Measurements from ENCODE around the gene ST8SIA1.

DNA sequence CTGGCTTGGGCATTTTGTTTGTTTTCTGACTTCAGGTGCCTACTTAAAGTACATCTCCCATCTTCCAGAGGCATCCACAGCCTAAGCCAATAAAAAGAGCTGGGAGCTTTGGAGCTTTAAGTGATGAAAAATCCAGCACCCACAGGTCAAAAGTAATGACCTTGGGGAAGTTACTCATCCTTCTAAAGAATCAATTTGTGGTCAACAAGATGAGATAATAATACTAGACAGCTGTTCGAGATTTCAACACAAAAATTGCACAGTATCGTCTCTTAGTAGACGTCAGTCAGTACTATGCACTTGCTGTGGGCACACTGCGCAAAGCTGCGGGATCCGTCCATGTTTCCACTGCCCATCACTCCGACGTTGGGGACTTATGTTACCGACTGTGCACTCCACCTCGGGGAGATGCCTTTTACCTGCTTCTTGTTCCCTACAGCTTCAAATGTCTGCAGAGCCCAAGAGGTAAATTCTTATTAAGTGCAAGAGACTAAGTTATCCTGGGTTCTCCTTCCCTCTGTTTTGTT lies 1.3 kb downstream of the ST8SIA1 start:
- TF ChIP-seq, protein P1, sequence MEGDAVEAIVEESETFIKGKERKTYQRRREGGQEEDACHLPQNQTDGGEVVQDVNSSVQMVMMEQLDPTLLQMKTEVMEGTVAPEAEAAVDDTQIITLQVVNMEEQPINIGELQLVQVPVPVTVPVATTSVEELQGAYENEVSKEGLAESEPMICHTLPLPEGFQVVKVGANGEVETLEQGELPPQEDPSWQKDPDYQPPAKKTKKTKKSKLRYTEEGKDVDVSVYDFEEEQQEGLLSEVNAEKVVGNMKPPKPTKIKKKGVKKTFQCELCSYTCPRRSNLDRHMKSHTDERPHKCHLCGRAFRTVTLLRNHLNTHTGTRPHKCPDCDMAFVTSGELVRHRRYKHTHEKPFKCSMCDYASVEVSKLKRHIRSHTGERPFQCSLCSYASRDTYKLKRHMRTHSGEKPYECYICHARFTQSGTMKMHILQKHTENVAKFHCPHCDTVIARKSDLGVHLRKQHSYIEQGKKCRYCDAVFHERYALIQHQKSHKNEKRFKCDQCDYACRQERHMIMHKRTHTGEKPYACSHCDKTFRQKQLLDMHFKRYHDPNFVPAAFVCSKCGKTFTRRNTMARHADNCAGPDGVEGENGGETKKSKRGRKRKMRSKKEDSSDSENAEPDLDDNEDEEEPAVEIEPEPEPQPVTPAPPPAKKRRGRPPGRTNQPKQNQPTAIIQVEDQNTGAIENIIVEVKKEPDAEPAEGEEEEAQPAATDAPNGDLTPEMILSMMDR (conservative IDR thresholded peaks at IDR 0.05; ENCODE audit: low read length) = no peak
- no peak for TF ChIP-seq EZH2phosphoT487 (IDR thresholded peaks at IDR 0.05; ENCODE audit: borderline replicate concordance, low read depth, low read length)
